ENCODE measurements around the gene LOXL4.

DNA sequence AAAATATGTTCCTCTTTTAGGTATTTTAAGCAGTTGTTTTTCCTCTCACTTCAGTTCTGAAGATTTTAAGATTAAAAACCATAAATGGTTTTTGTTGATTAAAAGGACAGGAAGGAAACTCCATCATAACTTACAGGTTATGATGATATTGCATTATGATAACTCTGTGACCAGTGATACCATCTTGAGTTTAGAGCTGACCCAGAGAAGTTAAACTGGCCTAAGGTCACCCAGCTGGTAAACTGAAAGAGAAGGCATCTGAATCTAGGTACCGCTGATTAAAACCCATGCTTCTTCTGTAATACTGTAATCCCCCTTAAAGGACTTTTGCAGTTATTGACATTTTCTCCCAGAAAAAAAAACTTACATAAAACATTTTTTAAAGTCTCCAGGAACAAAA lies 29.6 kb downstream of the LOXL4 start:
- TF ChIP-seq POLR2A (IDR thresholded peaks at IDR 0.05; ENCODE audit: low read depth, low read length), result no peak
- no peak for TF ChIP-seq POLR2AphosphoS5 (IDR thresholded peaks at IDR 0.05; ENCODE audit: low read depth, low read length)
- TF ChIP-seq TAF1 (IDR thresholded peaks at IDR 0.05; ENCODE audit: borderline replicate concordance, low read depth, low read length), result no peak

Data from GM12892 (cell line).